ENCODE results near the gene TOX4. TPM values are rescaled to one million over a fixed set of nuclear protein-coding genes. Genes with fewer than 3 reads are reported as not detected.

TOX4 gene
- total RNA-seq, 3 donors from 2014 or later = 38.0 to 55.2 (median 52.1) TPM

DNA sequence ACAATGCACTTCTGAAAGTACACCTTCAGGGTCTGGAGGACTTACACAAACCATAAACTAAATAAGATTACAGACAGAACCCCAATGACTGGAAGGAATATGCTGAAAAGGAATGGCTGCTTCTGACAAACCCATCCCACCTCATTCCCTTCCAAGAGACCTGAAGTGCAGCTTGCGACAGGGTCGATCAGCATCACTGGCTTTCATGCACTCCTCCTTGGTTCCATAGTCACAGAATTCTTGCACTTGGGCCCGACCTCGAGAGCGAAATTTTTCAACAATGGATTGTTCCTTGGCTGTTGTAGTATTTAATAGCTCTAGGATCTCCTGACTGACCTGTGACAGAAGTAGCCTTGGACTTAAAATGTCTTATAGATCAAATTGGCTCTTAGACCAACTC, 24.6 kb downstream of the TOX4 start:
- no peak for TF ChIP-seq CTCF (IDR thresholded peaks at IDR 0.05)
- no peak for TF ChIP-seq POLR2AphosphoS5 (IDR thresholded peaks at IDR 0.05)
- no peak for TF ChIP-seq POLR2A (IDR thresholded peaks at IDR 0.05)
- no peak for DNase-seq (ENCODE audit: low spot score in 2 of 2)
- H3K4me3 ChIP-seq = no peak overlapping the region
- H3K27me3 ChIP-seq = no peaks in the 10 kb centered on the region
- H3K4me1 ChIP-seq = no peaks in the 10 kb centered on the region
- no peaks in the 10 kb centered on the region for H3K36me3 ChIP-seq
- no peak overlapping the region for H3K27ac ChIP-seq
- no peaks in the 10 kb centered on the region for H3K9me3 ChIP-seq
- intact Hi-C loops (cut with DNase I; ENCODE audit: low total_unique reads) = no loop called here

GRCh38 chr14:21503376-21503775, 26.4 kb downstream of the TOX4 start:
- peak overlapping the region; percentile 15 to 30 for H3K27ac ChIP-seq
- H3K36me3 ChIP-seq = no peaks in the 10 kb centered on the region
- H3K27me3 ChIP-seq = no peaks in the 10 kb centered on the region
- no peak for DNase-seq (ENCODE audit: low spot score in 2 of 2)
- no peaks in the 10 kb centered on the region for H3K4me1 ChIP-seq
- intact Hi-C loops (cut with DNase I; ENCODE audit: low total_unique reads) = no loop called here
- no peak for TF ChIP-seq POLR2A (IDR thresholded peaks at IDR 0.05)
- TF ChIP-seq POLR2AphosphoS5 (IDR thresholded peaks at IDR 0.05) = no peak
- TF ChIP-seq CTCF (IDR thresholded peaks at IDR 0.05) = no peak
- no peaks in the 10 kb centered on the region for H3K9me3 ChIP-seq
- no peak overlapping the region for H3K4me3 ChIP-seq

DNA sequence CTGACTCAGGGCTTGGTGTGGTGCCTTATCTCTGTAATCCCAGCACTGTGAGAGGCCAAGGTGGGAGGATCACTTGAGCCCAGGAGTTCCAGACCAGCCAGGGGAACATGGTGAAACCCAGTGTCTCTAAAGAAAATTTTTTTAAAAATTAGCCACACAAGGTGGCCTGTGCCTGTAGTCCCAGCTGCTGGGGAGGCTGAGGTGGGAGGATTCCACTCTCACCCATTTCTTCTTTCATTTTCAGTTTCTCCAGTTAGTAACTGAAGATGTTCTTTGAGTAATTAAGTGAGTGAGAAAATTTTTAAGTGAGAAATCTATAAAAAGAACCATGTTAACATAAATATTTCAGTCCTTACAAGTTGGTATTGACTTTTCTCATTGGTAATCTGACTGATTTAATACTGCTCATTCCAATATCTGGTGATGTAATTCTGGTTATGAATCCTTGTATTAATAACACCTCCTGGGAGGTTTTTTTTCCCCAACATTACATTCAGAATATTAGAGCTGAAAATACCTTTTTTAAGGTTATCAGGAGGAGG, 28.1 kb downstream of the TOX4 start:
- intact Hi-C loops (cut with DNase I; ENCODE audit: low total_unique reads) = no loop called here
- no peak for DNase-seq (ENCODE audit: low spot score in 2 of 2)
- Histone ChIP-seq H3K9me3 (no peaks in the 10 kb centered on the region), H3K36me3 (no peaks in the 10 kb centered on the region), H3K4me1 (peaks cover 0 to 11% of the 10 kb centered on the region in 2 donors), H3K27me3 (no peaks in the 10 kb centered on the region), H3K27ac (no peak overlapping the region), H3K4me3 (no peak overlapping the region)
- TF ChIP-seq CTCF (IDR thresholded peaks at IDR 0.05) (no peak), POLR2A (IDR thresholded peaks at IDR 0.05) (no peak), POLR2AphosphoS5 (IDR thresholded peaks at IDR 0.05) (no peak)

- H3K9me3 ChIP-seq = no peaks in the 10 kb centered on the region
- intact Hi-C loops (cut with DNase I; ENCODE audit: low total_unique reads) = no loop called here
- no peak overlapping the region for H3K4me3 ChIP-seq
- TF ChIP-seq POLR2AphosphoS5 (IDR thresholded peaks at IDR 0.05) = no peak
- no peak for TF ChIP-seq POLR2A (IDR thresholded peaks at IDR 0.05)
- no peak for TF ChIP-seq CTCF (IDR thresholded peaks at IDR 0.05)
- H3K27me3 ChIP-seq = no peaks in the 10 kb centered on the region
- no peaks in the 10 kb centered on the region for H3K36me3 ChIP-seq
- peaks cover 0 to 15% of the 10 kb centered on the region in 2 donors for H3K4me1 ChIP-seq
- H3K27ac ChIP-seq = no peak overlapping the region
- no peak for DNase-seq (ENCODE audit: low spot score in 2 of 2)
These were observed 29.6 kb downstream of the TOX4 start for GRCh38 chr14:21506557-21506956.

GRCh38 chr14:21509432-21510143, 32.6 kb downstream of the TOX4 start:
- Histone ChIP-seq H3K36me3 (no peaks in the 10 kb centered on the region), H3K27ac (no peak overlapping the region), H3K27me3 (no peaks in the 10 kb centered on the region), H3K4me3 (peak overlapping the region in 1 of 3 donors; percentile 84), H3K4me1 (peaks cover 0 to 15% of the 10 kb centered on the region in 2 donors), H3K9me3 (no peaks in the 10 kb centered on the region)
- TF ChIP-seq POLR2AphosphoS5 (IDR thresholded peaks at IDR 0.05) = no peak
- TF ChIP-seq POLR2A (IDR thresholded peaks at IDR 0.05) = no peak
- TF ChIP-seq CTCF (IDR thresholded peaks at IDR 0.05) = no peak
- intact Hi-C loops (cut with DNase I; ENCODE audit: low total_unique reads) = no loop called here
- DNase-seq (ENCODE audit: low spot score in 2 of 2) = no peak

Measured in breast epithelium (tissue), 4 donors.